GM04503 (cell line): ENCODE measurements around the gene KCNMA1.

Experiments
- DNase-seq: peaks from one replicate; pipeline ENCODE4 v3.0.0-alpha.2; 2012; ENCODE audit warnings: low read depth

KCNMA1 gene

DNA sequence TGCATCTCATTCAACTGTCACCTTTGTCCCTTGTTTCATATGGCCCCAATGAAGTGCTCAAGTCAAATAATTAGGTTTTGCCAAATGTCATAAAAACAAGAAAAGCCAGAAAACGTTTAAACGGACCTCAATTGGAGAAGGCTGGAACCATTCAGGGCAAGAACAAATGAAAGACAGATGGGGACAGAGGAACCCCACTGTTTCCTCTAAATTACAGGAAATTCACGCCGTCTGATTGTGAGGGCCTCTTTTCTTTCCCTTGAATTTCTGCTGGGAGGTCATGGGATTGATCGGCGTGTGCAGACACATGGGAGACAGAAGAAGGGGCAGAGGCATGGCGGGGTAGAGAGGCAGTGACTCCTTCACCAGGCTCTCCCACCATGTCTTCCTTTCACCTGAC lies 656.4 kb downstream of the KCNMA1 start:
- no peak for DNase-seq

DNA sequence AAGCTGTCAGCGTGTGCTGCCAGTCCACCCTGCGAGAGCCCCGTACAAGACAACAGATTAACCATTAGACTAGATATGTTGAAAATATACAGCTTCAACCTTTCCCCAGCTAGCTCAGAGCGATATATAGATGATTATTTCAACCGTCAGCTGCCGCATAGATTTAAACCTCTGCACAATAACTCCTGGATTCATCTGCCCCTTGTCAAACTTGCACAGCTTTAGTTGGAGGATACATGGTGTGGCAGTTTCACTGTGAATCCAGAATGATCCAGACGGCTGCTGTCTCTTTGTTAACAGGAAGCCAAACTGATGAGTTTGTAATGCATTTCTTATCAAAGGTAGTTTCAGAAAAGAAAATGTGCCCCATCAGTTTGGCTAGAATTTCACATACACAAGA lies 659.7 kb downstream of the KCNMA1 start:
- DNase-seq: no peak

DNA sequence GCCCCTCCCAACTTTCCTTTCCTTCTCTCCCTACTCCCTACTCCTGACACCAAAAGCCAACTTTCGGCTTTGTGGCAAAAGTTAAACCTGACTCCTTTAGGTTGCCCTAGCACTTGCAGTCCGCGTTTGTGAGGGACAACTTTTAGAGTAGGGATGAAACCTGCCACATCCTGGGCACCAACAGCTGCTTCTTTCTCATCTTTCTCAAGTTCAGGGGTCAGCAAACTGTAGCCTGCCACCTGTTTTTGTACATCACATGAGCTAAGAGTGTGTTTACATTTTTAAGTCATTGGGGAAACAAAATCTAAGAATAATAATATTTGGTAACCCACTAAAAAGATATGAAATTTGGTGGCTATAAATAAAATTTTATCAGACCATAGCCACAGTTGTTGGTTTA lies 660.6 kb downstream of the KCNMA1 start:
- no peak for DNase-seq

DNA sequence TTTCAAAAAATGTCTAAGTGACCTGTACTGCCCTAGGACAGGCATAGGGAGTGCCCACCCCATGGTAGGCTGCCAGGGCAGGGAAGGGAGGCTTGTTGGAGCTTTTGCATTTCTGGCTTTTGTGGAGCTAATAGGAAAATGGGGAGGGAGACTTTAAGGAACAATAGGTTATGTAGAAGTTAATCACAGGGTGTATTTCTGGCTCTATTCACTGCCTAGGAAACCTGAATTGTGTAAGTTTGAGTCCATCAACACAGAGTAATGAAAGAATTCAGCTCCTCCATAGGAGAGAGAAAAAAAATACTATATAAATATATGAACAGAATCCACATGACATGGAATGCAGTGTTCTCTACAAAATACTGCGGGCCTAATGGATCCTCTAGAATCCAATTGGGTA lies 661.5 kb downstream of the KCNMA1 start:
- no peak for DNase-seq

DNA sequence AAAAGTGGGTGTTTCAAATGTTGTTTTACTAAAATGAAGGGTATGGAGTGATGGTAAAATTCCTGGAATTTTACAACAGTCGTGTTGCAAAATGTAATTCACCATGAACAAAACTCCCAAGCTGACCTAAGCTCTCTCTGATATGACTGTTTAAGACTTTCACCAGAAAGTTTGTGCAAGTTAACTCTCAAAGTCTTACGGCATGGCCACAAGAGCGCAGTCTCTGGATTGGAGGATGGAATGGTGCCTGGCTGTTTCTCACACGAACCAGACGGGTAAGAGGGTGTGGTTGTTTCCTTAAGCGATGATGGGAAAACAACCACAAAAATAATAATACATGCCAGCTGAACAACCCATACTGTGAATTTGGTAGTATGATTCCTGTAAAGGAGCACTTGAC lies 662.5 kb downstream of the KCNMA1 start:
- no peak for DNase-seq

DNA sequence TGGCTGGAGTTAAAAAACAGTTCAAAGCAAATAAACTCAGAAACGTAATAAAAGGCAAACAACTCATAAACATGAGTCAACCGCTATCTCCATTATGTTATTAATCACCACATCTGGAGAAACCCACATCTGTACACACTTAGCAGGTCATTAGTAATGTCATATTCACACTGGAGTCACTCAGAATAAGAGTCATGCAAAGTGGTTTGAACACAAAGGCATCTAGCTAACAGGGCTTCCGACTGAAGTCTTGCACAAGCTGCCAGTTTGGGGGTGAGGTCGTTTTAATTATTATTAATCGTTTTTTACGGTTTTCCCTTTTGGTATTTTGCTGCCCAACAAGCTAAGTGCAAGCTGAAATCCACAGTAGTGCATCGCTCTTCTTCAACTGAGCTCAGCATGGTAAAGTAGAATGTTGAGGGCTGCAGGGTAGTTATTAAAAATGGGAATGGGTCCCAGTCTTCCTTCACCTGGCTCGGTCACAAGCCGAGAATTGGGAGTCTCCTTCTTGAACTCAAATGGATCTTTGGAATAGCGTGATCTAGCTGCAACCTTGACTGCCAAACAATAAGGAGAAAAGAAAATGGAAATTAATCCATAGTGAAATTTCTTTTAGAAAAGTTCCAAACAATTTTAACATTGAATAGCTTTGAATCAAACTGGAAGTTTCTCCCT lies 663.5 kb downstream of the KCNMA1 start:
- peak; percentile 48 for DNase-seq

DNA sequence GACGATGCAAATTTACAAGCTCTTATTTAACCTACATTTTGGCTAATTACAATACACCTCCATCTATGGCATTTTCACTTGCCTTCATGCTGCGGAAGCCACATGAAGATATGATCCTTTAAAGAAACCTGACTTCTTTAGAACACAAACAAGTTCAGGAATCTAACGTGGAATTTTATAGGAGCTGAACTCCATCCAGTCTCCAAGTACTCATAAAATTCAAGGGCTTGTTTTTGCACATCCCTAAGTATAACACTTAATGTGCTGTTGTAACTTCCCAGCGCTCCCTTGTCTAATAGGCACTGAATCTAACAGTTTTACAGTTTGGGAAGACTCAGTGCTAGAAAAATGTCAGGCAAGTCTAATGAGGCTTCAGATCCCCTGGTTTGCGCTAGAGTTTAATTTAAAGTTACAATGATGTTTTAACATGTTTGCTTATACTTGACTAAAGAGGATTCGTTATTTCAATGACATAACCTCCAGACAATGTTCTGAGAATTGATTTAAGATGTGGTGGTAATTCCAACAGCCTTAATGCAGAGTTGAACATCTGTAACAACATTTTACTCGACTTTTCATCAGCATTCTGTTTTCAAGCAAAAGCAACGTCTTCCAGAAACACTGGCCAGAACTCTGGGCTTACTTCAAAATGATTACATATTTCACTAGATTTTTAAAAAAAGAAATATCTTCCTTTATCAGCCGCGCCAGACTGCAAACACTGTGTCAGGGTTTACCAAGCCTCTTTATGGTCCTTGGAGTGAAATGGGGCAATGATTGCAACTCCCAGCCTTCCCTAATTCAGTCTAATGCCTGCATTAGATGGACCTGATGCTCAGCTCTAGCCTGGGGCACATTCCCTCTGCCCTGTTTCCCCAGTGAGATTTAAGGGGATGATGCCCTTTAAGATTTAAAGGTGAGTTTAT lies 664.3 kb downstream of the KCNMA1 start:
- DNase-seq: peak; percentile 37

DNA sequence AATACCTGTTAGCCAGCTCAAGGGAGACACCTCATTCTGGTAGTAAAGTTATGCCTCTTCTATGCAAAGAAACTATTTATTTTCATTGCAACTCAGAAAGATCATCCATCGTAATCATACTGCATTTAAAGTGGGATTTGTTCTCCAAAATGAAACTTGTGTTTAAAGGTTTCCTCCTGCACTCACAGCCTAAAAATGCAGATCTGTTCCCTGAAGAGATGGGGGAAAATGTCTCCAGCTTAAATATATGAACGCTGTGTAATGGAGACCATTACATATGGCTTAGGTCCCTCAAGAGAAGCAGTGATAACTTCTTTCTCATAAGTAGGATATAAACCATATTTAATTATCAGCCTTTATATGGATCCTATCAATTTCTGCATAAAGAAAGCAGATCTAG lies 665.1 kb downstream of the KCNMA1 start:
- no peak for DNase-seq

DNA sequence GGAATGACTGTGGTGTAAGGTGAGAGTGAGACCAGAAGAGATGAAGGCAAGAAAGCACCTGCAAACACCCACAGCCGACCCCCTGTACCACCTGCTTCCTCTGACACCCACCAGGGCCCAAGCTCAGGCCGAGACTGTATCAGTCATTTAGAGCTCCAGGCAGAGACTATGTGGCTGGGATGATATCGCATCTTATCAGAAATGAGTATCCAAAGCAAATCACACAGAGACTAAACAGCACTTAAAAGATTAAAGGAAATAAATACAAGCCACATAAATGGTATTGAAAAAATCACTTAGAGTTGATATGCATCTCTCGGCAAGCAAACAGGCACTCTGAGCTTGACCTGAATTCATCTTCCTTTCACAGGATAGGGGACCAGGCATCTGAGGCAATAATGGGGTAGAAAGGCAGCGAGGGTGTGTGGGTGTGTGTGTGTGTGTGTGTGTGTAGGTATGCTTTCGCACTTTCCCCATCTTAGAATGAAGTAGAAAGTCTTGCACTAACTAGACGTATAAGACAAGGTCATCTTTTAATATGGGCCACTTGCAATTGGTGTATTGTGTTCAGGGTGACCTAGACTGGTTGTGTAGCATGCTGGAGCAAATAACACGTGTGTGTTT lies 665.9 kb downstream of the KCNMA1 start:
- DNase-seq: no peak

DNA sequence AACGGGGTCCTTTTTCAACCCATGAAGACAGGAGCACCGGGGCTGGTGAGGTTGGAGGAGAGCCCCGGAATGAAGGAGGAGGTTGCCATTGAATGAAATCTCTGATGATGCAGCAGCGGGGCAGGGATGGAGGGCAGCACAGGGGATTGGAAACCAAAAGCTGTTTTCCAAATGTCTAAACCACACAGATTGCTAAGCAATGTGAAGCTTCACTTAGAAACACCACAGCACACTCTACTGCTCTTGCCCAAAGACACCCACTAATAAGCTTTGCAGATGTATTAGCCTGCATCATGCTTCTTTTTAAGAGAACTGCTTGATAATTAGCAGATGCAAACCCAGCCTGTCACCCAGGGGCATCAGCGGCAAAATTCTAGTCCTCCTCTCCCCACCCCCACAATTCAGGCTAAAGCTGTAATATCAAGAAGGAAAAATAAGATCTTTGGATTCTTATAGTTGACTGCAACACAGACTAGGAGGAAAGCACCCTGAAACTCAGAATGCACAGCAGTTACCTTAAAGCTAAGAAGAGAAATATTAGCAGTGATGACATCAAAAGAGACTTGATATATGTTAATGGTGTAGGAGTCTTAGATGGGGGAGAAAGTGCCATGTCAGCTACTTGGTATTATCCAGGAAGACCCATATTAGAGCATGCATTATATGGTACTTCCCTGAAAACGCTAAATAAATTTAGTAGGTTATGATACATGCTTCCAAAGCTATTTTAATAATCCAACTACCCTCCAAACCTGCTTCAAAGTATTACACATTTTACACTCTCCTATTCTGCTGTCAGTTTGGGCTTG lies 666.7 kb downstream of the KCNMA1 start:
- no peak for DNase-seq

DNA sequence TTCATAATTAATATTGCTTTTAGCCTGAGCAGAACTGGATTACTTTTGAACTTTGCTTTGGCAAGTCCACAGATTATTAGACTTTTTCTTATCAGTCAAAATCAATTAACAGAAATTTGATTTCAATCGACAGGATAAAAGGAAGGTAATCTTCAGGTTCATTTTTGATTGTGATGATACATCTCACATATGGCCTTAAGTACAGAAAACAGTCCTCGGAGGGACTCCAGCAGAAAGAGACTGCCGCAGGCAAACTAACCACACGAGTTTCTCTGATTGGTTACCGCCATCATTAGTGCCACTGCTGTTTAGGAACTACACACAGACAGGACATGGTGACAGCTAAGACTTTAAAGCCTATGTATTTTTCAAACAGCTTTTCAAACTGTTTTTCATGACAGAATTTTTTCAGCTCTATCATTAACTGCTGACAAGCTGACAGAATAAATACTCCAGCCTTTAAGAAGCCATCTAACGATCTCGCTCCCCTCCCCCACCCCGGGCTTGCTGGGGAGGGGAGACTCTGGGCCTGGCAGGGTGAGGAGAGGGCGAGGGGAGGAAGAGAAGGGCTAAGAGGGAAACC lies 668.2 kb downstream of the KCNMA1 start:
- no peak for DNase-seq

DNA sequence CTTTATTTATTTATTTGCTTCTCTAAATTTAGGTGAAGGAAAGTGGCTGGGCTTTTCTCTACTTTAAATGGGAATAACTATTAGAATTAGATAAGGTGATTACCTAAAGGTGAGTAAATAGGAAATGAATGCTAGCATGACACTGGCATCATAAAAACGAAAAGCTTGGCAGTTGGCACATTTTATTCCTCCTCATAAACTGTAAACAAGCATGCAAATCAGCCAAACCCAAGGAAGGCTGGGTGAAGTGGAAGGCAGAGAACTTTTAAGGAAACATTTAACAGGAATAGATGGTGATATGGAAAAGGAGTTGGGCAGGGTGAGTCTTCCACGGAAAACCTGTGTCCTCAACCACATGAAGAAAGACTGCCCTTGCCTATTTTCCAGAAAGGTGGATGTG lies 669.1 kb downstream of the KCNMA1 start:
- no peak for DNase-seq

DNA sequence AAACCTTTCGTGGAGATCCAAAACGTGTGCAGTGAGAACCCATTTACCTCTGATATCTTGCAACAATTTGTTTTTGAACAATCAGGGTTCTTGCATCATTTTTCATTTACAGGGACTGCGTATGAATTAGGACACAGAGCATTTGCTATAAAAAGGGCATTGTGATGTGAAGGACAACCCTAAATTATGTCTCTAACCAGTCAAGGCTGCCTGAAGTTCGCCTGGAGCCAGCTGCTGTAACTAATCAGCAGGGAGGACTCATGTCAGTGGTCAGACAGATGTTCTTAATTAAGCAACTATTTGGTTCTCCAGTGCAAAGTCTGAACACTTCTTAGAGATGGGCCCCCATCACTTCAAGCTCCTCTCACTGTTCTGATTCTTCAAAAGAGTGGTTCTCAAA lies 674.8 kb downstream of the KCNMA1 start:
- peak; percentile 31 for DNase-seq

DNA sequence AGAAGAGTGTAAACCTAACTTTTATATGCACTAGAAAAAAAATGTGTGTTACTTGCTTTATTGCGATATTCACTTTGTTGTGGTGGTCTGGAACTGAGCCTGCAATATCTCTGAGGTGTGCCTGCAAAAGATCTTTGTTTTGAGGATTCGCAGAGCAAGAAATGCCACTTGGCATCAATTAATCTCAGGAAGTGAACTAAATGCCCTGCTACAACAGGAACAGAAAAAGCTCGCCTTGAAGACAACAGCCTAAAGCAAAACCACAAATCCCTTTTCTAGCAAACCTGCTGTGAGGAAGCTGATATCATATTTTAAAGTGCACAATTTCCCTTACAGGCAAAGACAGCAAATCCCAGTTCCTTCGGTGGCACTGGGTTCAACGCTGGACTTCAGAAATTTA lies 675.8 kb downstream of the KCNMA1 start:
- no peak for DNase-seq

DNA sequence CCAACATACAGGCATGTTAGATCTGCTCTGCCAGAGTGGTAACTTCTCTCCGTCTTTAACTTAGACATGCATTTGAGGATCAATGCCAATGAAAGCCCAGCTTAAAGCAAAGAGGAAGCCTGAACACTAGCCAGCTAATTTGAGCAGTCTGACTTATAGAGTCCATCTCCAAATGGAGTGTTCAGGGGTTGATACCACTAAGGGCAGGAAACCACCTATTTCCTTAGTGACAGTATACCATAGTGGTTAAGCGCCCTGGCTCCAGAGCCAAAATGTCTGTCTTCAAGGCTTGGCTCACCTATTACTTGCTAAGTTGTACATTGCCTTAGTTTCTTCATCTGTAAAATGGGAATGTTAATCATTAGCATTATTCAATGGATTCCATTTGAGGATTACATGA lies 678.5 kb downstream of the KCNMA1 start:
- no peak for DNase-seq

DNA sequence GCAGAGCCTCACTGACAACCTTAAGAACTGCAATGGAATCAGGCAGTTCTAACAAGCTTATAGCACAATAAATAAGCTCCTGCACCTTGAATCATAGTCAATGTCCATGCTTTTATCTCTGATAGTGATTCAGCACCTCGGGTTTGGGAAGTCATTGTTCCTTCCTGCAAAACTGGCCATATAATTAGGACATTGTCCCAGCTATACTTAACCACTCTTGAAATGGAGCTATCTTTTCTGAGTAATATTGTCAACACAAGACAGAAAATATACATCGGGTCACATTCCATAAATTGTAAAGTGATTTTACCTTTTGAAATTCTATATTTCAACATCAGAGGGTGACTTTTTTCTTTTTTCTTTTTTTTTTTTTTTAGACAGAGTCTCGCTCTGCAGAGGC lies 682.8 kb downstream of the KCNMA1 start:
- DNase-seq: no peak

DNA sequence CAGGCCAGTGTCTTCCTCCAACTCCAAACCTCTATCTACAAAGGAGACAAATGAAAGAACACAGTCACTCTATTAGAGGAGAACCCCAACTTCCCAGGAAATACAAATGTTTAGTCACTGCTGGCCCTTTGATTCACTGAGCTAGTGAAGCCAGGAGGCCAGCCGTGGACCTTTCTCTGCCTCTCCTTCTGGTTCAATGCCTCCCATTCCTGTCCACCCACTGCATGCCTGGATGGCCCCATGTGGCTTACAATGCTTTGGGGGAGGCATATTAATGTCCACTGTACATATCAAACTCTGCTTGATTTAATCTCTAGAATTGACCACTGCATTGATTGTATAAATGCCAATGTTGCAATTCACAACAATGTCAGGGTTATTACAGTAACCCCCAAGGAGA lies 687.3 kb downstream of the KCNMA1 start:
- no peak for DNase-seq

DNA sequence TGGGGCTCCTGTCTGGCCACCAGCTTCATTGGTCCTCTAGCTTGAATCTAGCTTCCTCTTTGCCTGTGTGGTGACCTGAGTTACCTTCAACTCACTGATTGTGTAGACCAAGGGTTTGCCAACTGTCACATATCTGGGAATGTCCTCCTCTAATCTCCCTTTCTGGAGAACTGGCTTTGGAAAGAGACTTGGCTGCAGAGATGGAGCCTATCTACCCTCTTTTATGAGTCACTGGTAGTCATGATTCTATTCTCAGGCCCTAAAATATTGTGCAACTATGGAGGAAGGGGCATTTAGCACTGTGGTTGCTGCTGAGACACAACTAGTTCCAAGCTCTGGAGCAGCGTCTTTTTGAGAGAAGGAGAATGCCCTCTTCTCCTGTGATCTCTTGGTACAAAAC lies 691.3 kb downstream of the KCNMA1 start:
- DNase-seq: peak; percentile 31

DNA sequence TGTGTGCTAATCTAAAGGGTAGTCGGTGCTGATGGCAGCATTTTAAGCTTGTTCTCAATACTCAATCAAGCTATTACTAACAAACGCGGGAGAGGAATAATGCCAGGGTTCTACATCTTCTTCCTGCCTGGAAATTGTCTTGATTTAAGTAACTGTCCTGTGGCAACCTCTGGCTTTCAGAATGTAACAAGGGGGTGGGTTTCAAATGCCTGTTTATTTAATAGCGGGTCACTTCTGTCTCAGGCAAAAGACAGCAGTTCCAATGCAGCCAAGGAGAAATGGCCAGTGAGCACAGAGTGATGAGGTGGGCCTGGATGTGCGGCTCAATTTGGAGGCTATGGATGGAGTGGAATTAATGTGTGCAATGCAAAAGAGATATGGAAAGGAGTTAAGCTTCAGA lies 692.4 kb downstream of the KCNMA1 start:
- no peak for DNase-seq

DNA sequence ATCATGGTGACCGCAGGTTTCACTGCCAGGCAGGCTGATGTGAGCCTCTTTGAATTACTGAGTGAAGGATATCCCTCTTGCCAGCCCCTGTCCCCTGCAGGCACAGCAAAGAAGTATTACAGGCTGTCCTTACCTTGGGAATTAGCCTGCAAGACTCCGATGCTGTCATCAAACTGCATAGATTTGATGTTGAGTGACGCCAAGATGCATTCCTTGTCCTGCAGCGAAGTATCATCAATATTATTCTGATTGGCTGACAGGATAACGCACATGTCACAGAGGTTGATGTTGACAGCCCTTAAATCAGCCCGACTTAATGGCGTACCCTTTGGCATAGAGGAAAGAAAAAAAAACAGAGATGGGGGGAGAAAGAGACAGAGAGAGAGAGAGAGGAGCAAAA lies 693.0 kb downstream of the KCNMA1 start:
- DNase-seq: no peak

DNA sequence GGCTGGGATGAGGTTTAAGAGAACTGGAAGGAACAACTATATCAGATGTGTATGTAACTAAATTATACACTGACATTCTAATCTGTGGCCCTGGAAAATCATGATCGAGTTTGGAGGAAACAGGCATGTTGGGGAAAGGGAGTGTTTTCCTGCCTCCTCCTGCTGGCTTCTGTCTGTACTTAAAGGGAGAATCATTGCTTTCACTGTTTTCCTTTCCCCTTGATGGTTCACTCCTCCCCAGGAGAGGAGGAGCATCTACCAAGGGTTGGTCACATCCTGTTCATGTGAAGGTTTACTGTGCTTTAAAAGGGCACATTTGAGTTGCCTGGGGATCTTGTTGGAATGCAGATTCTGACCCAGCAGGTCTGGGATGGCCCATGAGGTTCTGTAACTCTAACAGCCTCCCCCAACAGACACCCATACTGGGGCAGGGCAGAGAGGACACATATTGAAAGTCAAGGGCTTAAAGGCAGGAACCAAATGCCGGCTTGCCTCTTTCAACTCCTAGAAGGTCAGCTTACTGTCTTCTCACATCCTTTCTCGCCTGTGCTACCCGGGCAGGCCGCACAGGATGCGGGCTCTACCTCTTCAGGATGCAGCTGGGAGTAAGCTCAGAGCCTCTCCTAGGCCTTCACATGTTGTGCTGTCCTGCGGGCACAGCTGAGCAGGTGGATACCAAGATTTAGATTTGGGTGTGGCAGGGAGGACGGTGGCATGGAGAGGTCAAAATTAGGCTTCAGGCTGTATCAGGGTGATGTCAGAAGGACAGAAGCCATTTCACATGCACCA lies 694.8 kb downstream of the KCNMA1 start:
- DNase-seq: no peak
